ENCODE data around the gene TACR1.

TACR1 gene

DNA sequence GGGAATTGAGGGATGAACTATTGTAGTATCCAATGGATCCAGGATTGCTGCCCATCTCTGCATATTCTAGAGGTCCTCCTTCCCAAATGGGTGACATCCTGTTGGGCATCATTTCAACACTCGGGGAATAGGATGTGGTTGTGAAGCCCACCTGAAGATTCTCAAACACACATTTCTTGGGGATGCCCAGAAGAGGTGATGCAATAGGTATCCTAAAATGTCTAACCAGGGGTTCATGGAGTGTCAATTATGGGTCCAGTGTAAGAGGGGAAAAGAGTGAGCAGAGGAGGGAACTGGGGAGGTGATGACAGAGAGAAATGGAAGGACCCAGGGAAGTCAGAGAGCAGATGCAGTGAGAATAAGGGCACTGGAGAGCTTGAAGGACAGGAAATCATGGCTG, 188.7 kb downstream of the TACR1 start:
- DNase-seq, result no peak

DNA sequence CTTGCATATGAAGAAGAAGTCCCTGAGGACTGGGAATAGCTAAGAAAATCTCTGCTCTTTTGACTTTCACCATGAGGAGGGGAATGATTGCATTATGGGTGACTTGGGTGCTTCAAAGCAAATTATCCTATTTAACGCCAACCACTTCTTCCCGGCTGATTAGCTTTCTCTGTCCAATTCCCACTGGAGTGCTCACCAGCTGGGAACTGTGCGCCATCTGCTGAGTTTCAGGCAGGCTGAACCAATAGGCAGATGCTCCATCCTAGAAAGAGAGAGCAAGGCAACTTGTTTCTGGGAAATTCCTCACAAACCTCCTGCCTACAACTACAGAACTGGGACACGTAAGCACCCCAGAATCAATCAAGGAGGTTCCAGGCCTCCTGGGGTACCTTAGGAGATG, 191.5 kb downstream of the TACR1 start:
- DNase-seq, result no peak

DNA sequence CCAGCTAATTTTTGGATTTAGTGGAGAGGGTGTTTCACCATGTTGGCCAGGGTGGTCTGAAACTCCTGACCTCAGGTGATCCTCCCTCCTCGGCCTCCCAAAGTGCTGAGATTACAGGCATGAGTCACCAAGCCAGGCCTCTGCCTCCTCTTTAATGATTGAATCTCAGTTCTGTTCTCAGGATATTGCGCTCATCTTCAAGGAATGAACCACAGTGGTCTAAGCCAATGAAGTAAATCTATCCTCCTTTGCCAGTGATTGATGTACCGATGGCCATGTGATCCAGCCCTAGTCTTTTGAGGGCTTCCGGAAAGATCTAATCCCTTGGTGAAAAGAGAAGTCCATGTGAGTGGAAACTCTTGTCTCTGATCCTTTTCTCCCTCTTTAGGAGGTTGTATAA, 192.3 kb downstream of the TACR1 start:
- DNase-seq, result no peak

DNA sequence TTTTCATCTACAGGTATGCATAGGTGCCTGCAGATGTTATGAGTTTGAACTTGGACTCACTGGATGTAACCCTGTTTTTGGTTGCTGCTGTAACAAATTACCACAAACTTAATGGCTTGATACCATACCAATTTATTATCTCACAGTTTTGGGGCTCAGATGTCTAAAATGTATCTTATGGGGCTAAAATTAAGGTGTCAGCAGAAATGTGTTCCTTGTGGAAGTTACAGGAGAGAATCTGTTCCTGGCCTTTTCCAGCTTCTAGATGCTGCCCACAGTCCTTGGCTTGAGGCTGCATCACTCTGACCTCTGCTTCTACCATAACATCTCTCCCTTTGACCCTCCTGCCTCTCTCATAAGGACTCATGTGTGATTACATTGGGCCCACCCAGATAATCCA, 193.3 kb downstream of the TACR1 start:
- DNase-seq, result no peak

DNA sequence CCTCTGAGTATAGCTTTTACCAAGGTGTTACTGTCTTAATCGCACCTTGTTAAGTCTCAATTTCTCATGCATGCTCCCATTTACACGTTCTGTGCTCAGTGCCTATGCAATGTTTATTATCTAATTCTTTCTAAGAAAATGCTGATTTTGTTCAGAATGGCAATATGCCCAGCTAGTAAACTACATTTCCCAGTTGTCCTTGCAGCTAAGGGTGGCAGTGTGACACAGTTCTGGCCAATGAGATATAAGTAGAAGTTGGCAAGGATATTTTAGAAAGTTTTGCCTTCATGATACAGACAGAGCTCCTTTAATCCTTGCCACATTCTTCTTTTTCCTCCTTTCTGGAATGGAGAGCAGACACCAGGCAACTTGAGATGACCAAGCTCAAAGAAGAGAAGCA, 195.5 kb downstream of the TACR1 start:
- DNase-seq, result no peak

DNA sequence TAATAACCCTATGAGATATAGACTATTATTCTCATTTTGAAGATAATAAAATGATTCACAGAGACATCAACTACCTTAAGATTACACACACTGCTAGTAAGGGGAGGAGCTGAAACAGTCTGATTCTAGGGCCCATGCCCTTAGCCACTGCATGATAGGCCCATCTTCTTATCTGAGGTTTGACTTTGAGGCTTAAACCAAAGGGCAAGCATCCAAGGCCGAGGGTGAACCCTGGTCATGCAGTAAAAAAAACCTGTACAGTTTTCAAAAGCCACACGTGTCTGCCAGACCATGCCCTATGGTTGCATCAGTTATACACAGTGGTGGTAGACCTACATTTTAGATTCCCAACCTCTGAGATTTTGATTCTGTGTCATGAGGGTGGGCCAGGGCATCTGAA, 196.0 kb downstream of the TACR1 start:
- no peak for DNase-seq

DNA sequence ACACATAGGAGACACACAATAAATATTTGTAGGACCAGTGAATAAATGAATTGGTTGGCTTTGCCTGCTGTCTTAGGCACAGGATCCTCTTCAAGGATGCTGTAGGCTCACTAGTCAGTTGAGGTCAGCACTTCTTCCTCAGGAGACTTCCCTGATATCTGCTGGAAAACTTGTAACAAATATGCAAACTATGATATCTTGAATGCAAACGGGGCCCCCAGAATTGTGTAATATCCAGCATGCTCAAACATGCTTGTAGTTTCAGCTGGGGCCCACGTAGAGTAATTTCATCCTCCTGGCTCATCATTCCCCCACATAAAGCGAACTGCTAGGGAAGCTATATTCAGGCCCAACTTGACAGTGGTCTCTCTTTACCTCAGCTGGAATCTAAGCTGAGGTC, 197.3 kb downstream of the TACR1 start:
- DNase-seq, result no peak

DNA sequence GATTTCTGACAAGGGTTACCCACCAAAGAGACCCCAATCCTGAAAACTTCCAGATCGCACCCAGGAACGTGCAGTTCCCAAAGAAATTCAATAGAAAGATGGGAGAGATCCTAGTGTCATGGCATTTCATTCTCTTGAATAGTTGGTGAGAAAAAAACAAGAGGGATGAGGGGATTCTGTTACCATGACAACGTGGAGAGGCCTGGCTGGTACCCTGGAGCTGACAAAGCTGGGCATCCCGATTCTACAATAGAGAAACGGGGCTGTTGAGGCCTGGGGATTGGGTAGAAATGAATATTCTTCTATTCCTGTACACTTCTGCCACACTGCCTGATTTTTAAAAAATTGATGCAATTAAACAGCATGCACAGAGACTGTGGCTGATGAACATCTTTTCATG, 199.9 kb downstream of the TACR1 start:
- no peak for DNase-seq

All from CD4-positive, alpha-beta T cell treated with Interleukin-17A for 4 hours (primary cell).